A549 (cell line): ENCODE data around the gene XPNPEP1. TPM values are rescaled to one million over a fixed set of nuclear protein-coding genes. Genes with fewer than 3 reads are reported as not detected.

Experiments used
- ATAC-seq, 2 experiments: fragments of 200-7000 bp in 1 of 2; fragments of >200 bp in 1 of 2; cut with Nextera tagmentation in 1 of 2; cut with Tn5 transposase in 1 of 2; 3 replicates each; pipeline versions ENCODE4 v1.8.0 to v1.9.1; 2018 to 2020; ENCODE audit warnings: mild to moderate bottlenecking in 1 of 2, moderate library complexity in 1 of 2
- CTCF ChIA-PET: fragments of 300-600 bp; sonication (Branson Sonifier 250); formaldehyde crosslinking; extraction: SDS; loops from one replicate; lab custom pipeline; 2021; ENCODE audit warnings: antibody characterized with exemption, inconsistent platforms; lab: Yijun Ruan, JAX
- POLR2A ChIA-PET: fragments of 350-600 bp; formaldehyde crosslinking; extraction: SDS; loops from one replicate; lab custom pipeline; 2021; ENCODE audit warnings: antibody characterized with exemption, inconsistent platforms; lab: Yijun Ruan, JAX
- DNase-seq, 2 experiments: peaks; one replicate each; pipeline versions ENCODE4 v3.0.0 to v3.0.0-alpha.2; 2011 to 2016; ENCODE audit warnings: low read depth in 1 of 2, low spot score in 1 of 2
- FAIRE-seq: peaks from 2 replicates; lab custom pipeline; 2011; peaks lifted over from hg19 to GRCh38; lab: Jason Lieb, UNC
- H3K27ac ChIP-seq, 2 experiments: fragments of >200 bp; sonication (Bioruptor Twin); formaldehyde crosslinking; 3 replicates each; pipeline ENCODE4 v1.5.1; 2016 to 2017
- H3K4me1 ChIP-seq: fragments of >200 bp; sonication (Bioruptor Twin); formaldehyde crosslinking; 3 replicates; pipeline ENCODE4 v1.6.1; 2016
- H3K4me2 ChIP-seq: fragments of >200 bp; sonication (Bioruptor Twin); formaldehyde crosslinking; 3 replicates; pipeline ENCODE4 v1.6.1; 2016
- H3K4me3 ChIP-seq: fragments of >200 bp; sonication (Bioruptor Twin); formaldehyde crosslinking; 3 replicates; pipeline ENCODE4 v1.5.1; 2016
- H3K9me3 ChIP-seq: fragments of >200 bp; sonication (Bioruptor Twin); formaldehyde crosslinking; 3 replicates; pipeline ENCODE4 v1.6.1; 2016
- BCL3 ChIP-seq: fragments of >200 bp; sonication (Bioruptor Twin); formaldehyde crosslinking; IDR thresholded peaks from 3 replicates; pipeline ENCODE4 v1.6.1; 2016
- CBX2 ChIP-seq: fragments of 200-600 bp; sonication (generic); IDR thresholded peaks from 2 replicates; pipeline ENCODE4 v1.6.1; 2016; ENCODE audit warnings: low read depth, mild to moderate bottlenecking, borderline replicate concordance
- CHD2 ChIP-seq: fragments of 150-350 bp; IDR thresholded peaks from 2 replicates; pipeline ENCODE4 v1.6.1; 2014; ENCODE audit warnings: low read length; ENCODE audit not compliant: partially characterized antibody
- EHMT2 ChIP-seq: fragments of 200-600 bp; sonication (generic); IDR thresholded peaks from 2 replicates; pipeline ENCODE4 v1.6.1; 2016; ENCODE audit warnings: antibody characterized with exemption, low read depth, mild to moderate bottlenecking, moderate library complexity
- ESRRA ChIP-seq: fragments of 150-350 bp; IDR thresholded peaks from 2 replicates; pipeline ENCODE4 v1.6.1; 2014; ENCODE audit warnings: mild to moderate bottlenecking, low read length, borderline replicate concordance
- GATA3 ChIP-seq: IDR thresholded peaks from 2 replicates; pipeline ENCODE4 v1.6.1; 2012; ENCODE audit warnings: borderline replicate concordance
- HOXB13 ChIP-seq: fragments of 250-450 bp; sonication (Bioruptor Pico); IDR thresholded peaks from 2 replicates; pipeline ENCODE4 v1.5.0; 2020; ENCODE audit warnings: low read depth, mild to moderate bottlenecking, moderate library complexity
- MAZ ChIP-seq: fragments of 150-350 bp; IDR thresholded peaks from 2 replicates; pipeline ENCODE4 v1.6.1; 2014; ENCODE audit warnings: antibody characterized with exemption, low read depth, low read length, borderline replicate concordance
- NFE2L2 ChIP-seq: fragments of 150-350 bp; conservative IDR thresholded peaks from 2 replicates; pipeline ENCODE4 v1.6.1; 2014; ENCODE audit warnings: low read length
- NPAS2 ChIP-seq: fragments of 250-450 bp; sonication (Bioruptor Pico); IDR thresholded peaks from 2 replicates; pipeline ENCODE4 v1.8.0; 2022; ENCODE audit warnings: mild to moderate bottlenecking, moderate library complexity, borderline replicate concordance
- PHF8 ChIP-seq: fragments of 200-600 bp; sonication (generic); IDR thresholded peaks from 2 replicates; pipeline ENCODE4 v1.6.1; 2016; ENCODE audit warnings: low read depth, mild to moderate bottlenecking, antibody characterized with exemption, moderate library complexity, borderline replicate concordance
- POLR2AphosphoS2 ChIP-seq: conservative IDR thresholded peaks from 2 replicates; pipeline ENCODE4 v1.6.1; 2012; ENCODE audit warnings: low read length, improper control_type of control experiment, inconsistent platforms
- RAD21 ChIP-seq, 2 experiments: fragments of >200 bp in 1 of 2; sonication (Bioruptor Twin) in 1 of 2; formaldehyde crosslinking in 1 of 2; IDR thresholded peaks in 1 of 2; conservative IDR thresholded peaks in 1 of 2; 2 replicates in 1 of 2; 3 replicates in 1 of 2; pipeline ENCODE4 v1.6.1; 2012 to 2018; ENCODE audit warnings: inconsistent platforms in 1 of 2
- RARB ChIP-seq: fragments of 250-450 bp; sonication (Bioruptor Pico); IDR thresholded peaks from 2 replicates; pipeline ENCODE4 v1.8.0; 2021; ENCODE audit warnings: mild to moderate bottlenecking, moderate library complexity
- REST ChIP-seq: fragments of 200-600 bp; sonication (generic); IDR thresholded peaks from 2 replicates; pipeline ENCODE4 v1.6.1; 2016; ENCODE audit warnings: antibody characterized with exemption, mild to moderate bottlenecking, moderate library complexity
- RNF2 ChIP-seq: fragments of 200-600 bp; sonication (generic); IDR thresholded peaks from 2 replicates; pipeline ENCODE4 v1.6.1; 2016; ENCODE audit warnings: low read depth, mild to moderate bottlenecking, antibody characterized with exemption, moderate library complexity, borderline replicate concordance
- SMC3 ChIP-seq: fragments of >200 bp; sonication (Bioruptor Twin); formaldehyde crosslinking; IDR thresholded peaks from 3 replicates; pipeline ENCODE4 v1.6.1; 2018; ENCODE audit warnings: inconsistent platforms
- ZFP36 ChIP-seq: fragments of 450-650 bp; IDR thresholded peaks from 2 replicates; pipeline ENCODE4 v1.6.1; 2014; ENCODE audit warnings: borderline replicate concordance; ENCODE audit not compliant: partially characterized antibody
- WGBS: methylation state at CpG from one replicate; pipeline ENCODE4 v1.1.6; 2017; ENCODE audit errors: missing lambda C conversion rate; 5-methylcytosine and 5-hydroxymethylcytosine counted together
- polyA plus RNA-seq, 4 experiments: library from polyadenylated mRNA; depleted of rRNA in 3 of 4; stranded (reverse); fragments of >200 nt; fragmentation: RNase III in 1 of 4; extraction: RNeasy Plus Mini Kit Qiagen cat#74134 plus additional on column Dnase treatment in 1 of 4; gene quantifications; 2 replicates in 3 of 4; 3 replicates in 1 of 4; pipeline ENCODE4 v1.2.3, GENCODE V29; 2011 to 2017
- TF ChIP-seq, protein P1 (sequence below): fragments of 250-450 bp; sonication (Bioruptor Pico); IDR thresholded peaks from 2 replicates; pipeline ENCODE4 v1.5.0; 2021; ENCODE audit warnings: mild to moderate bottlenecking, moderate library complexity, borderline replicate concordance

The XPNPEP1 gene
- polyA plus RNA-seq, 2 of the 4 experiments (the other 2 are of a cell fraction): 32.5 to 53.9 TPM

- H3K27ac ChIP-seq: no peak overlapping the region
- FAIRE-seq (no peak), ATAC-seq (no peak), DNase-seq (no peak)
- ChIA-PET POLR2A (no interaction called here), CTCF (interaction anchor here (1.0 kb wide), 1 partner anchor 20 kb away, joined by 4 read pairs; no protein-coding TSS in a partner anchor)
- H3K4me3 ChIP-seq: no peak overlapping the region
- H3K9me3 ChIP-seq: no peaks in the 10 kb centered on the region
- no peak for TF ChIP-seq REST
- TF ChIP-seq SMC3: no peak
- no peak for TF ChIP-seq RARB (CRISPR knock-in tag)
- TF ChIP-seq ZFP36: no peak
- TF ChIP-seq ESRRA: no peak
- no peak for TF ChIP-seq GATA3
- no peak for TF ChIP-seq EHMT2
- no peak for TF ChIP-seq CHD2
- TF ChIP-seq MAZ: no peak
- no peak for TF ChIP-seq POLR2AphosphoS2
- no peak for TF ChIP-seq HOXB13 (CRISPR knock-in tag)
- TF ChIP-seq NPAS2: no peak
- no peak for TF ChIP-seq CBX2
- TF ChIP-seq, protein P1, sequence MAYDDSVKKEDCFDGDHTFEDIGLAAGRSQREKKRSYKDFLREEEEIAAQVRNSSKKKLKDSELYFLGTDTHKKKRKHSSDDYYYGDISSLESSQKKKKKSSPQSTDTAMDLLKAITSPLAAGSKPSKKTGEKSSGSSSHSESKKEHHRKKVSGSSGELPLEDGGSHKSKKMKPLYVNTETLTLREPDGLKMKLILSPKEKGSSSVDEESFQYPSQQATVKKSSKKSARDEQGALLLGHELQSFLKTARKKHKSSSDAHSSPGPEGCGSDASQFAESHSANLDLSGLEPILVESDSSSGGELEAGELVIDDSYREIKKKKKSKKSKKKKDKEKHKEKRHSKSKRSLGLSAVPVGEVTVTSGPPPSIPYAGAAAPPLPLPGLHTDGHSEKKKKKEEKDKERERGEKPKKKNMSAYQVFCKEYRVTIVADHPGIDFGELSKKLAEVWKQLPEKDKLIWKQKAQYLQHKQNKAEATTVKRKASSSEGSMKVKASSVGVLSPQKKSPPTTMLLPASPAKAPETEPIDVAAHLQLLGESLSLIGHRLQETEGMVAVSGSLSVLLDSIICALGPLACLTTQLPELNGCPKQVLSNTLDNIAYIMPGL (CRISPR knock-in tag): no peak
- TF ChIP-seq BCL3: no peak
- no peak for TF ChIP-seq PHF8
- TF ChIP-seq NFE2L2: no peak
- no peak for TF ChIP-seq RAD21 (conservative IDR thresholded peaks at IDR 0.05 in 1 of 2, IDR thresholded peaks at IDR 0.05 in 1 of 2)
- no peak for TF ChIP-seq RNF2
- 85% methylated on average over 2 of the region's 2 CpGs for WGBS
- H3K4me2 ChIP-seq: no peak overlapping the region
- H3K4me1 ChIP-seq: no peaks in the 10 kb centered on the region
Measured at GRCh38 chr10:109904397-109904796, 18.9 kb downstream of the XPNPEP1 start.
